ENCODE data around the gene CFAP43.

Gene CFAP43

DNA sequence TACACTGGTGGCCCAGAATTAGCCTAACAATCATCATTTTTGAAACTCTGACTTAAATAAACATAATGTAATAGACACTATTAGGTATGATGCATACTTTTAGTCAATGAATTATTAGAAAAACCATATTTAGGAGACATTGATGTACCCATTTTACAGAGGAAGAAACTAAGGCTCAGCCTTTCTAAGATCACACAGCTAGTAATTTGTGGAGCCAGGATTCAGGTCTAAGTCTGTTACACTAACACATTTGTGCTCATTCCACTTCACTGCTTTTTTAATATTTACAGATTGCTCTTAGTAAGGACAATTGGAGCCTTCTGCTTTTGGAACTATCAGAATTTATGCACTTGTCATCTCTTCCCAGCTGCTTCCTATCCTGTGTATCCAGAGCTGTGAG is 8.9 kb downstream of the CFAP43 start:
- TF ChIP-seq, protein P1, sequence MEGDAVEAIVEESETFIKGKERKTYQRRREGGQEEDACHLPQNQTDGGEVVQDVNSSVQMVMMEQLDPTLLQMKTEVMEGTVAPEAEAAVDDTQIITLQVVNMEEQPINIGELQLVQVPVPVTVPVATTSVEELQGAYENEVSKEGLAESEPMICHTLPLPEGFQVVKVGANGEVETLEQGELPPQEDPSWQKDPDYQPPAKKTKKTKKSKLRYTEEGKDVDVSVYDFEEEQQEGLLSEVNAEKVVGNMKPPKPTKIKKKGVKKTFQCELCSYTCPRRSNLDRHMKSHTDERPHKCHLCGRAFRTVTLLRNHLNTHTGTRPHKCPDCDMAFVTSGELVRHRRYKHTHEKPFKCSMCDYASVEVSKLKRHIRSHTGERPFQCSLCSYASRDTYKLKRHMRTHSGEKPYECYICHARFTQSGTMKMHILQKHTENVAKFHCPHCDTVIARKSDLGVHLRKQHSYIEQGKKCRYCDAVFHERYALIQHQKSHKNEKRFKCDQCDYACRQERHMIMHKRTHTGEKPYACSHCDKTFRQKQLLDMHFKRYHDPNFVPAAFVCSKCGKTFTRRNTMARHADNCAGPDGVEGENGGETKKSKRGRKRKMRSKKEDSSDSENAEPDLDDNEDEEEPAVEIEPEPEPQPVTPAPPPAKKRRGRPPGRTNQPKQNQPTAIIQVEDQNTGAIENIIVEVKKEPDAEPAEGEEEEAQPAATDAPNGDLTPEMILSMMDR (IDR thresholded peaks at IDR 0.05; ENCODE audit: low read length, missing control alignments) = no peak
- DNase-seq (ENCODE audit: low read depth) = no peak
- H3K4me3 ChIP-seq (replicated peaks; ENCODE audit: low read depth, low read length) = no peak overlapping the region

DNA sequence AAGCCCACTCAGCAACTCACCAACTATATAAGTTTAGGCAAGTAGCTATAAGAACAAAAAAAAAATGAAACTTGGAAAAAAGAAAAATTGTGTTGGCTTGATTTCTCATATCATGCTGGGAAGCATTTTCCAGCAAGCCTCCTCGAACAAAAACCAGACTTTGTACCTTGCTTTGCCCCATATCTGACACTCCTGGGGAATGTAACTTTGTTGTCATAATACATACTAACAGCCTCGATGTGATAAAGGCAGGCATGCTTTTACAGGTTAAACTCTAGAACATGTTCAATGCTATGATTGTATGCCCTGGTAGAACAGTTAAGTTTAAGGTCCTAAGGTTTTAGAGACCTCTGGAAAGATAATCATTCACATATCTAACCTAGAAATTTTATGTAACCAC is 11.6 kb downstream of the CFAP43 start:
- no peak overlapping the region for H3K4me3 ChIP-seq (replicated peaks; ENCODE audit: low read depth, low read length)
- TF ChIP-seq, protein P1 (IDR thresholded peaks at IDR 0.05; ENCODE audit: low read length, missing control alignments) = no peak
- DNase-seq (ENCODE audit: low read depth) = no peak

DNA sequence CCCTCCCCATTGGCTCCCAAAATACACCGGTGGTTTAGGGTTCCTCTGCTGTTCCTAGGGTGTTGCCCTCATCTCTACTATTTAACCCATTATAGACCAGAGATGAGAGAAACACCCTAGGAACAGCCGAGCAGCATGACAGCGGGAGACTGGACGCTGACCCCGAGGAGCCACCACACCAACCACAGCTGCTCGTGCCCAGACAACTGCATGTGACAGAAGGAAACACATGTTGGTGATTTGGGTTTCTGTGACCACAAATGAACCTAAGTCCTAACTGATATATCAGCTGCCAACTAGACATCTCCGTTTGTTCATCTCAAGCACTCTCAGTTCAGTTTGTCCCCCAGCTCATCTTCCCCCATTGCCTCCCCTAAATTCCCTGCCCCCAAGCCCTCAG is 13.4 kb downstream of the CFAP43 start:
- no peak for DNase-seq (ENCODE audit: low read depth)
- H3K4me3 ChIP-seq (replicated peaks; ENCODE audit: low read depth, low read length) = no peak overlapping the region
- TF ChIP-seq, protein P1 (IDR thresholded peaks at IDR 0.05; ENCODE audit: low read length, missing control alignments) = no peak

DNA sequence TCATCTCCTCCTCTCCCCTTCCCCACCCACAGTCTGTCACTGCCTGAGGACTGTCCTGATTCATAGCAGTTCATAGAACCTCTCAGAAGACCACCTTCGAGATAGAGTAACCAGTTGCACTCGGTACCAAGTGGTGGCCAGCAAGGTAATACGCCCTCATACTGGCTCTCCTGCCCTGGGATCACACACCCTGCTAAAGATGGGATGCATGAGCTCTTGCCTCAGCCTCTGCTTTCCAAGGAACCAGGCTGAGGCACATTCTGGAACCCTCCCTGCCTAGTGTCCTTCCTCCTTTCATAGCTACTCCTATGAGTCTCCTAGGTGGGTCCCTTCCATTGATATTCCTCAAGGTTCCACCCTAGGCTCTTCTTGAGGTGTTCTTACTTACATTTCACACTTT is 15.5 kb downstream of the CFAP43 start:
- no peak overlapping the region for H3K4me3 ChIP-seq (replicated peaks; ENCODE audit: low read depth, low read length)
- TF ChIP-seq, protein P1 (IDR thresholded peaks at IDR 0.05; ENCODE audit: low read length, missing control alignments) = no peak
- DNase-seq (ENCODE audit: low read depth) = no peak

DNA sequence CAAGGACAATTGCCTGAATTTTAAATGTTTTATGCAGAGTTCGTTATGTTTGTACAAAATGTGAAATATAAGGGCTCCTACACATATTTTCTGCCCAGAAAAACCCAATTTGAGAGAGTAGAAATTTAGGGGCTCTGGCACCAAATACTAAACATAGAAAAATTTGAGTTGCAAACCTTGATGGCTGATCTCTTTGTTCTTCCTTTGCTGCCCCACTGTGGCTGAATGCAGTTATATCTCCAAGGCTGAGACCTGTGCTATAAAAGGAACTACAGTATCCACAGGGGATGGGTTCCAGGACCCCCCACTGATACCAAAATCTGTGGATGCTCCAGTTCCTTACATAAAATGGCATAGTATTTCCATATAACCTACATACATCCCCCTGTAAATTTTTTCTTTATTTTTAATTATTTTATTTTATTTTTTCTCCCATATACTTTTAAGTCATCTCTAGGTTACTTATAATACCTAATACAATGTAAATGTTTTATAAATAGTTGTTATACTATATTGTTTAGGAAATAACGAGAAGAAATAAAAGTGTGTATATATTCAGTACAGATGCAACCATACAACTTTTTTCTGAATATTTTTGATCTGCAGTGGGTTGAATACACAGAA is 22.5 kb downstream of the CFAP43 start:
- DNase-seq (ENCODE audit: low read depth) = peak; percentile 65
- TF ChIP-seq, protein P1 (IDR thresholded peaks at IDR 0.05; ENCODE audit: low read length, missing control alignments) = peak; percentile 73
- no peak overlapping the region for H3K4me3 ChIP-seq (replicated peaks; ENCODE audit: low read depth, low read length)

DNA sequence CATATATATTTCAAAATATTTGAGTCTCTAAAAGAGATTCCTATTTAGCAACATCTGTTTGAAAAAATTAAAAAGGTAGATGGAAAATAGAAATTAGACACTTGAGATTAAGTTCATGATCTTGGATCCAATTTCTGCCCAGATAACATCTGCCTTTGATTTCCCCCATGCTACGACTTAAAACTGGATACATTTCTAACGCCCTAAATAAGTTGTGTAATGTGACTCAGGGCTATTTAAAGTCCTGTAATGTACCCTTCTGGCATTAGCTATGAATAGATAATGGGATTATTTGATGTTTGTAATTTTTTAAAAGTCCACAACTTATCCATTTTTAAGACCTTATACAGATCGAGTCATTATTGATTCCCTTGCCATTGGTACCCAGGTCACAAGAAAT is 23.4 kb downstream of the CFAP43 start:
- no peak for DNase-seq (ENCODE audit: low read depth)
- H3K4me3 ChIP-seq (replicated peaks; ENCODE audit: low read depth, low read length) = no peak overlapping the region
- TF ChIP-seq, protein P1 (IDR thresholded peaks at IDR 0.05; ENCODE audit: low read length, missing control alignments) = no peak

DNA sequence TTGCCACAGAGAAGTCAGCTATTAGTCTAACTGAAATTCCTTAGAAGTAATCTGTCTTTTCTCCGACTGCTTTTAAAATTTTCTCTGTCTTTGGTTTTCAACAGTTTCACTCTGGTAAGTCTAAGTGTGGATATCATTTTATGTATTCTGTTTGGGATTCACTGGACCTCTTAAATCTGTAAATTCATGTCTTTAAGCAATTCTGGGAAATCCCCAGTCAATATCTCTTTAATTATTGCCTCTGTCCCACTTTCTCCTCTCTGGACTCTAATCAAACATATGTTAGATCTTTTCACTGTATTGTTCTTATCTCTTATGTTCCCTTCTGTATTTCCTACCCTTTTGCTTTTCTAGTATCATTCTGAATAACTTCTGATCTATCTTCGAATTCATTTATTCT is 29.9 kb downstream of the CFAP43 start:
- DNase-seq (ENCODE audit: low read depth) = no peak
- no peak overlapping the region for H3K4me3 ChIP-seq (replicated peaks; ENCODE audit: low read depth, low read length)
- TF ChIP-seq, protein P1 (IDR thresholded peaks at IDR 0.05; ENCODE audit: low read length, missing control alignments) = no peak

Measured in fibroblast of pulmonary artery (primary cell).